HuH-7.5 (cell line): Measurements from ENCODE around the gene ANKH.
"Not testable (repeated sequence)": the region's sequence is repeated elsewhere in the genome, so short reads cannot be mapped to it uniquely, and the experiment has no call there.

Source experiments
- DNase-seq: peaks from one replicate; pipeline ENCODE4 v3.0.0; 2011; ENCODE audit warnings: low spot score

ANKH gene

GRCh38 chr5:14882658-14883580 lies 11.3 kb upstream of the ANKH start:
- no peak for DNase-seq

- no peak for DNase-seq
Observed at GRCh38 chr5:14881826-14882225, 10.2 kb upstream of the ANKH start.

- DNase-seq: no peak
Observed at GRCh38 chr5:14880688-14881087, 9.1 kb upstream of the ANKH start.

- no peak for DNase-seq
Observed at GRCh38 chr5:14879937-14880589, 8.5 kb upstream of the ANKH start.

GRCh38 chr5:14879393-14879792 lies 7.8 kb upstream of the ANKH start:
- DNase-seq: no peak

GRCh38 chr5:14878192-14878591 lies 6.6 kb upstream of the ANKH start:
- DNase-seq: not testable (repeated sequence)

- no peak for DNase-seq
Observed at GRCh38 chr5:14876095-14876494, 4.5 kb upstream of the ANKH start.

- no peak for DNase-seq
Observed at GRCh38 chr5:14873790-14874189, 2.2 kb upstream of the ANKH start.

- DNase-seq: no peak
Observed at GRCh38 chr5:14873093-14873492, 1.5 kb upstream of the ANKH start.

GRCh38 chr5:14872070-14872989 lies 752 bp upstream of the ANKH start:
- DNase-seq: peak; percentile 37

GRCh38 chr5:14870337-14871213 lies 1.0 kb downstream of the ANKH start:
- DNase-seq: no peak

GRCh38 chr5:14869668-14870164 lies 1.9 kb downstream of the ANKH start:
- DNase-seq: no peak

- DNase-seq: no peak
Observed at GRCh38 chr5:14869233-14869632, 2.3 kb downstream of the ANKH start.

- no peak for DNase-seq
Observed at GRCh38 chr5:14868771-14869170, 2.8 kb downstream of the ANKH start.

GRCh38 chr5:14864181-14864812 lies 7.3 kb downstream of the ANKH start:
- no peak for DNase-seq

- no peak for DNase-seq
Observed at GRCh38 chr5:14863105-14863504, 8.5 kb downstream of the ANKH start.

GRCh38 chr5:14861123-14861765 lies 10.3 kb downstream of the ANKH start:
- DNase-seq: no peak

GRCh38 chr5:14859980-14860379 lies 11.6 kb downstream of the ANKH start:
- no peak for DNase-seq

GRCh38 chr5:14859150-14859549 lies 12.4 kb downstream of the ANKH start:
- DNase-seq: no peak

- DNase-seq: no peak
Observed at GRCh38 chr5:14855366-14855765, 16.2 kb downstream of the ANKH start.
